Trophoblast cell (in vitro differentiated cells and primary cell): Measurements from ENCODE around the gene TLE7. TPM values are rescaled to one million over a fixed set of nuclear protein-coding genes. Genes with fewer than 3 reads are reported as not detected.

Experiments used
- DNase-seq, 2 donors: peaks; one replicate each; pipeline ENCODE4 v3.0.0-alpha.2; 2016
- H2AFZ ChIP-seq: 2 replicates; pipeline ENCODE4 v1.6.1; 2013; ENCODE audit warnings: low read length, moderate library complexity, mild to moderate bottlenecking; ENCODE audit not compliant: insufficient read depth, poor library complexity
- H2AK5ac ChIP-seq: 2 replicates; pipeline ENCODE4 v1.6.1; 2013; ENCODE audit warnings: mild to moderate bottlenecking, low read length
- H2BK120ac ChIP-seq: 2 replicates; pipeline ENCODE4 v1.6.1; 2013; ENCODE audit warnings: low read length, mild to moderate bottlenecking, moderate library complexity; ENCODE audit not compliant: insufficient read depth, poor library complexity
- H2BK12ac ChIP-seq: 2 replicates; pipeline ENCODE4 v1.6.1; 2013; ENCODE audit warnings: mild to moderate bottlenecking, low read length, moderate library complexity
- H2BK5ac ChIP-seq: 2 replicates; pipeline ENCODE4 v1.6.1; 2013; ENCODE audit warnings: low read length, low read depth, moderate library complexity, mild to moderate bottlenecking; ENCODE audit not compliant: poor library complexity
- H3K14ac ChIP-seq: 2 replicates; pipeline ENCODE4 v1.6.1; 2013; ENCODE audit warnings: mild to moderate bottlenecking, low read length
- H3K18ac ChIP-seq: 2 replicates; pipeline ENCODE4 v1.6.1; 2013; ENCODE audit warnings: mild to moderate bottlenecking, low read length
- H3K23ac ChIP-seq: 2 replicates; pipeline ENCODE4 v1.6.1; 2013; ENCODE audit warnings: low read length
- H3K27ac ChIP-seq: 2 replicates; pipeline ENCODE4 v1.5.1; 2013; ENCODE audit warnings: low read depth, mild to moderate bottlenecking, inconsistent platforms, low read length, moderate library complexity
- H3K27me3 ChIP-seq: 2 replicates; pipeline ENCODE4 v1.6.1; 2013; ENCODE audit warnings: inconsistent platforms, mild to moderate bottlenecking, low read length, moderate library complexity; ENCODE audit not compliant: insufficient read depth
- H3K36me3 ChIP-seq, 2 experiments: 1 replicate in 1 of 2; 2 replicates in 1 of 2; pipeline ENCODE4 v1.6.1; 2013; ENCODE audit warnings: low read length in 2 of 2, mild to moderate bottlenecking in 2 of 2, moderate library complexity in 1 of 2; ENCODE audit not compliant: insufficient read depth in 2 of 2, control insufficient read depth in 1 of 2
- H3K4ac ChIP-seq: 2 replicates; pipeline ENCODE4 v1.6.1; 2013; ENCODE audit warnings: low read depth, mild to moderate bottlenecking, low read length, moderate library complexity
- H3K4me1 ChIP-seq, 2 experiments: 1 replicate in 1 of 2; 2 replicates in 1 of 2; pipeline ENCODE4 v1.6.1; 2013; ENCODE audit warnings: low read length in 2 of 2, mild to moderate bottlenecking in 2 of 2, moderate library complexity in 1 of 2; ENCODE audit not compliant: insufficient read depth in 2 of 2, control insufficient read depth in 1 of 2
- H3K4me2 ChIP-seq: 2 replicates; pipeline ENCODE4 v1.6.1; 2013; ENCODE audit warnings: inconsistent platforms, mild to moderate bottlenecking, low read length, moderate library complexity
- H3K4me3 ChIP-seq: 2 replicates; pipeline ENCODE4 v1.5.1; 2013; ENCODE audit warnings: mild to moderate bottlenecking, low read depth, low read length, inconsistent platforms
- H3K79me1 ChIP-seq: one replicate; pipeline ENCODE4 v1.6.1; 2013; ENCODE audit warnings: low read length
- H3K79me2 ChIP-seq: 2 replicates; pipeline ENCODE4 v1.6.1; 2013; ENCODE audit warnings: low read length, mild to moderate bottlenecking; ENCODE audit not compliant: control insufficient read depth, insufficient read depth, poor library complexity
- H3K9ac ChIP-seq: 2 replicates; pipeline ENCODE4 v1.6.1; 2013; ENCODE audit warnings: mild to moderate bottlenecking, low read length
- H3K9me3 ChIP-seq: 2 replicates; pipeline ENCODE4 v1.6.1; 2013; ENCODE audit warnings: low read depth, mild to moderate bottlenecking, control low read depth, inconsistent platforms, low read length; ENCODE audit not compliant: insufficient read depth
- H4K12ac ChIP-seq: 2 replicates; pipeline ENCODE4 v1.6.1; 2013; ENCODE audit warnings: low read depth, mild to moderate bottlenecking, low read length, moderate library complexity
- H4K8ac ChIP-seq: 2 replicates; pipeline ENCODE4 v1.6.1; 2013; ENCODE audit warnings: low read depth, mild to moderate bottlenecking, low read length, moderate library complexity
- H4K91ac ChIP-seq: one replicate; pipeline ENCODE4 v1.6.1; 2013; ENCODE audit warnings: low read depth, mild to moderate bottlenecking, low read length, moderate library complexity
- WGBS: extraction: QIAGEN DNeasy Blood & Tissue Kit; methylation state at CpG from one replicate; pipeline ENCODE4 v1.1.7; 2013; ENCODE audit warnings: missing lambda C conversion rate; ENCODE audit not compliant: insufficient read length, insufficient coverage; ENCODE audit errors: extremely low coverage; 5-methylcytosine and 5-hydroxymethylcytosine counted together
- polyA plus RNA-seq: library from polyadenylated mRNA; stranded (reverse); fragments of 200-250 nt; gene quantifications from 2 replicates; pipeline ENCODE4 v1.2.3, GENCODE V29; 2013

TLE7 gene
- not detected in 2 replicates for polyA plus RNA-seq

GRCh38 chr16:71442051-71442440 lies at the start of gene TLE7:
TSS of gene TLE7 (minus strand) at chr16:71442054. CDS start at chr16:71433324, 8,730 bp downstream.
- peaks cover 13% of the 10 kb centered on the region for H3K9me3 ChIP-seq
- H3K27ac ChIP-seq = no peak within 1 kb of the TSS
- H3K79me1 ChIP-seq = peaks cover 3% of the 10 kb centered on the region
- no peak within 1 kb of the TSS for H2BK120ac ChIP-seq
- no peak within 1 kb of the TSS for H2BK12ac ChIP-seq
- H3K4me3 ChIP-seq = no peak within 1 kb of the TSS
- no peak within 1 kb of the TSS for H3K18ac ChIP-seq
- H4K8ac ChIP-seq = no peak within 1 kb of the TSS
- H4K12ac ChIP-seq = no peak within 1 kb of the TSS
- no peak within 1 kb of the TSS for H2AK5ac ChIP-seq
- no peak within 1 kb of the TSS for H3K4ac ChIP-seq
- no peaks in the 10 kb centered on the region for H3K79me2 ChIP-seq
- H2BK5ac ChIP-seq = no peak within 1 kb of the TSS
- no peak within 1 kb of the TSS for H3K4me2 ChIP-seq
- H3K27me3 ChIP-seq = no peaks in the 10 kb centered on the region
- H3K9ac ChIP-seq = no peak within 1 kb of the TSS
- no peak within 1 kb of the TSS for H3K23ac ChIP-seq
- no peak within 1 kb of the TSS for H3K14ac ChIP-seq
- H2AFZ ChIP-seq = no peak within 1 kb of the TSS
- H3K4me1 ChIP-seq = peaks cover 1 to 2% of the 10 kb centered on the region in 2 experiments
- H3K36me3 ChIP-seq = peaks cover 0 to 2% of the 10 kb centered on the region in 2 experiments
- DNase-seq = peak in 1 of 2 donors; percentile 27
- no CpG with 5 or more reads among the region's 13 CpGs for WGBS
- no peak within 1 kb of the TSS for H4K91ac ChIP-seq

- Histone ChIP-seq H3K79me1 (no peaks in the 10 kb centered on the region), H4K91ac (no peak overlapping the region), H3K4ac (no peak overlapping the region), H3K27me3 (no peaks in the 10 kb centered on the region), H4K12ac (no peak overlapping the region), H2AK5ac (no peak overlapping the region), H3K27ac (no peak overlapping the region), H4K8ac (no peak overlapping the region), H3K23ac (no peak overlapping the region), H3K9ac (no peak overlapping the region), H2BK12ac (no peak overlapping the region), H3K79me2 (no peaks in the 10 kb centered on the region), H2BK5ac (no peak overlapping the region), H3K4me2 (no peak overlapping the region), H3K4me3 (no peak overlapping the region), H2AFZ (no peak overlapping the region), H3K14ac (no peak overlapping the region), H3K36me3 (no peaks in the 10 kb centered on the region), H3K4me1 (no peaks in the 10 kb centered on the region), H3K18ac (no peak overlapping the region), H2BK120ac (no peak overlapping the region), H3K9me3 (no peaks in the 10 kb centered on the region)
- no CpG with 5 or more reads among the region's 3 CpGs for WGBS
- no peak for DNase-seq
Observed at GRCh38 chr16:71491054-71491453, 49.2 kb upstream of the TLE7 start.

- Histone ChIP-seq H3K4ac (no peak overlapping the region), H3K4me3 (no peak overlapping the region), H3K79me1 (no peaks in the 10 kb centered on the region), H3K27me3 (no peaks in the 10 kb centered on the region), H3K4me2 (no peak overlapping the region), H3K23ac (no peak overlapping the region), H3K36me3 (no peaks in the 10 kb centered on the region), H4K8ac (no peak overlapping the region), H3K9ac (no peak overlapping the region), H2AFZ (no peak overlapping the region), H3K14ac (no peak overlapping the region), H4K91ac (no peak overlapping the region), H2AK5ac (no peak overlapping the region), H4K12ac (no peak overlapping the region), H2BK12ac (no peak overlapping the region), H3K27ac (no peak overlapping the region), H2BK120ac (no peak overlapping the region), H3K4me1 (no peaks in the 10 kb centered on the region), H2BK5ac (no peak overlapping the region), H3K9me3 (no peaks in the 10 kb centered on the region), H3K18ac (no peak overlapping the region), H3K79me2 (no peaks in the 10 kb centered on the region)
- DNase-seq = no peak
Observed at GRCh38 chr16:71490361-71490760, 48.5 kb upstream of the TLE7 start.

GRCh38 chr16:71489122-71489521 lies 47.3 kb upstream of the TLE7 start, which contains the start of gene ZNF19:
TSS of gene ZNF19 (minus strand) at chr16:71489324. CDS start at chr16:71482114, 7,210 bp downstream.
- Histone ChIP-seq H3K4me3 (no peak within 1 kb of the TSS), H4K8ac (no peak within 1 kb of the TSS), H3K36me3 (no peaks in the 10 kb centered on the region), H3K4me2 (no peak within 1 kb of the TSS), H4K12ac (no peak within 1 kb of the TSS), H3K4ac (no peak within 1 kb of the TSS), H3K18ac (no peak within 1 kb of the TSS), H3K23ac (no peak within 1 kb of the TSS), H2BK12ac (no peak within 1 kb of the TSS), H3K9ac (no peak within 1 kb of the TSS), H3K27me3 (no peaks in the 10 kb centered on the region), H3K9me3 (no peaks in the 10 kb centered on the region), H4K91ac (no peak within 1 kb of the TSS), H3K79me2 (peaks cover 2% of the 10 kb centered on the region), H2AK5ac (no peak within 1 kb of the TSS), H3K4me1 (no peaks in the 10 kb centered on the region), H2BK120ac (no peak within 1 kb of the TSS), H2AFZ (no peak within 1 kb of the TSS), H3K27ac (no peak within 1 kb of the TSS), H2BK5ac (no peak within 1 kb of the TSS), H3K14ac (no peak within 1 kb of the TSS), H3K79me1 (peaks cover 3% of the 10 kb centered on the region)
- DNase-seq = no peak
- no CpG with 5 or more reads among the region's 22 CpGs for WGBS
